ENCODE measurements around the gene PDK4. TPM values are rescaled to one million over a fixed set of nuclear protein-coding genes. Genes with fewer than 3 reads are reported as not detected.

The PDK4 gene
- total and polyA plus RNA-seq, 7 donors, result 174 to 3,046 (median 2,751) TPM

DNA sequence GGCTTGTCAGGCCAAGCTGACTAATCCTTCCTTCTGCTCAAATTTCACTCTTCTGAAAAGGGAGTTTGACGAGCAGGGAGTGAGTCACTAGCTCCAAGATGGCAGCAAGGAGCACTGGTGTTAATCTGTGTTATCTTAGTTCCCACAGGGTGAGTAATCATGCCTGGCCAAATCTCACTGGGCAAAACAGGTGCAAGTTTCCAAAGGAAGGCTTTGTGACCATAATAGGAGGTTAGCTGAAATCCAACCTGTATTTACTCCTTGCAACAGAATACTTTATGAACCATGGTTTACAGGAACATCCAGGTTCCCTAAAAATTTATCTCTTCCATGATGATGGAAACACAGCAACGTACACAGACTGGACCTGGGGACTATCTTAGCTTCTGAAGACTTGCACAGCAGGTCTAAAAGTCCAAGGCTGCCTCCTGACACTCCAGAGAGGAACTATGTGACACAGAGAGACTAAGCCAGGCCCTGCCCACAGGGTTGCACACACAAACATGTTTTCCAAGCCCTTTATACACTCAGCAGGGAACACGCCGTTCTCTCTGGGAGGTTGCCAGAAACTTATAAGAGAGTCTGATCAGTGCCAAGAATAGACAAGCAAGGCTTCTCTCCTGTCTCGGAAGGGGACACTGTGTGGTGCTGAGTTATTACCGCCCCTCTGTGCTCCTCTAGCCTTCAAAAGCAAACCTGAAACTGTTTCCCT lies 46.3 kb downstream of the PDK4 start:
- Histone ChIP-seq H3K9me3 (no peaks in the 10 kb centered on the region), H3K4me1 (peaks cover 58% of the 10 kb centered on the region), H3K27me3 (ENCODE audit: insufficient read depth in 3 of 3, low read length in 2 of 3) (no peaks in the 10 kb centered on the region), H3K36me3 (ENCODE audit: insufficient read depth in 1 of 2, low read depth in 1 of 2) (no peaks in the 10 kb centered on the region), H3K27ac (peak overlapping the region; percentile 97), H3K4me3 (peak overlapping the region; percentile 49)
- intact Hi-C loops (cut with DNase I), result loop anchor here (1.0 to 5.0 kb wide), 3 partner anchors 46 to 132 kb away; partner anchors contain the start of gene PDK4 (in 2 of the 2)
- peak; percentile 92 to 94 (median 93) for ATAC-seq
- TF ChIP-seq, protein P1, sequence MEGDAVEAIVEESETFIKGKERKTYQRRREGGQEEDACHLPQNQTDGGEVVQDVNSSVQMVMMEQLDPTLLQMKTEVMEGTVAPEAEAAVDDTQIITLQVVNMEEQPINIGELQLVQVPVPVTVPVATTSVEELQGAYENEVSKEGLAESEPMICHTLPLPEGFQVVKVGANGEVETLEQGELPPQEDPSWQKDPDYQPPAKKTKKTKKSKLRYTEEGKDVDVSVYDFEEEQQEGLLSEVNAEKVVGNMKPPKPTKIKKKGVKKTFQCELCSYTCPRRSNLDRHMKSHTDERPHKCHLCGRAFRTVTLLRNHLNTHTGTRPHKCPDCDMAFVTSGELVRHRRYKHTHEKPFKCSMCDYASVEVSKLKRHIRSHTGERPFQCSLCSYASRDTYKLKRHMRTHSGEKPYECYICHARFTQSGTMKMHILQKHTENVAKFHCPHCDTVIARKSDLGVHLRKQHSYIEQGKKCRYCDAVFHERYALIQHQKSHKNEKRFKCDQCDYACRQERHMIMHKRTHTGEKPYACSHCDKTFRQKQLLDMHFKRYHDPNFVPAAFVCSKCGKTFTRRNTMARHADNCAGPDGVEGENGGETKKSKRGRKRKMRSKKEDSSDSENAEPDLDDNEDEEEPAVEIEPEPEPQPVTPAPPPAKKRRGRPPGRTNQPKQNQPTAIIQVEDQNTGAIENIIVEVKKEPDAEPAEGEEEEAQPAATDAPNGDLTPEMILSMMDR (IDR thresholded peaks at IDR 0.05), result no peak
- DNase-seq, result peak; percentile 88 to 93
- 1 to 6% (median 3%) methylated on average over 6 of the region's 6 CpGs for WGBS, 3 donors

DNA sequence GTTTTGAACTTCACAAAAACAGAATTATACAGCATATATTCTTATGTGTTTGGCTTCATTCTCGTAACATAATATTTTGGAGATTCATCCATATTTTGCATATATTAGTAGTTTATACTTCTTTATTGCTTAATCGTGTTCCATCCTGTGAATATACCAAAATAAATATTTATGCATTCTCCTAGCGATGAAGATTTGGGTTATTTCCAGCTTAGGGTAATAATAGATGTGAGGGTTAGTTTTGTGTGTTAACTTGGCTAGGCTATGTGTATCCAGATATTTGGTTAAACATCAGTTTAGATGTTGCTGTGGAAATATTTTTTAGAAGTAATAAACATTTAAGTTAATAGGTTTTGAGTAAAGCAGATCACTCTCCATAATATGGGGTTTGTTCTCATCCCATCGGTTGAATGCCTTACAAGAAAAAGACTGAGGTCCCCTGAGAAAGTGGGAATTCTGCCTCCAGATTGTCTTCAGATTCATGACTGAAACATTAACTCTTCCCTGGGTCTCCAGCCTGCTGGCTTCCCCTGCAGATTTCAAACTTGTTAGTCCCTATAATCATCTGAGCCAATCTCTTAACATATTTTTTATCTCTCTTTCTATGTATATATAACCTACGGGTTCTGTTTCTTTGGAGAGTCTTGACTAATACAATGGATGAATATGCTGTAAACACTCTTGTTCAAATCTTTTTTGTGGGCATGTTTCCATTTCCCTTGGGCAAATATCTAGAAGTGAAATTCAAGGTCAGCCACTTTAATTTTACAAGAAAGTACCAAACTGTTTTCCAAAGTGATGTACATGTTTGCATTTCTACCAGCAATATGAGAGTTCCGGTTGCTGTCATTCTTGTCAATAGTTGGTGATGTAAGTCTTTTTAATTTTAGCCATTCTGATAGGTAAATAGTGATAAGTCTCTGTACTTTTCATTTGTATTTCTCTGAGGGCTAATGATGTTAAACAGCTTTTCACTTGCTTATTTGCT lies 48.7 kb downstream of the PDK4 start:
- peak overlapping the region; percentile 97 for H3K27ac ChIP-seq
- WGBS, 3 donors, result 36 to 53% (median 51%) methylated on average over 6 of the region's 6 CpGs
- intact Hi-C loops (cut with DNase I), result loop anchor here (5.0 kb wide), 2 partner anchors 50 to 135 kb away; partner anchors contain the start of gene PDK4 (in 1 of the 2)
- H3K27me3 ChIP-seq (ENCODE audit: insufficient read depth in 3 of 3, low read length in 2 of 3), result no peaks in the 10 kb centered on the region
- no peaks in the 10 kb centered on the region for H3K9me3 ChIP-seq
- TF ChIP-seq, protein P1 (IDR thresholded peaks at IDR 0.05), result no peak
- no peak for DNase-seq
- H3K4me3 ChIP-seq, result peak overlapping the region; percentile 59
- no peaks in the 10 kb centered on the region for H3K36me3 ChIP-seq (ENCODE audit: insufficient read depth in 1 of 2, low read depth in 1 of 2)
- H3K4me1 ChIP-seq, result peaks cover 64% of the 10 kb centered on the region
- no peak for ATAC-seq

GRCh38 chr7:95546647-95547046 lies 49.7 kb downstream of the PDK4 start:
- Histone ChIP-seq H3K4me1 (peaks cover 64% of the 10 kb centered on the region), H3K4me3 (peak overlapping the region; percentile 59), H3K9me3 (no peaks in the 10 kb centered on the region), H3K27me3 (ENCODE audit: insufficient read depth in 3 of 3, low read length in 2 of 3) (no peaks in the 10 kb centered on the region), H3K27ac (peak overlapping the region; percentile 97), H3K36me3 (ENCODE audit: insufficient read depth in 1 of 2, low read depth in 1 of 2) (no peaks in the 10 kb centered on the region)
- 36 to 54% (median 46%) methylated on average over 4 of the region's 4 CpGs for WGBS, 3 donors
- TF ChIP-seq, protein P1 (IDR thresholded peaks at IDR 0.05), result no peak
- intact Hi-C loops (cut with DNase I), result loop anchor here (5.0 kb wide), 2 partner anchors 51 to 136 kb away; partner anchors contain the start of gene PDK4 (in 1 of the 2)
- DNase-seq (no peak), ATAC-seq (no peak)

- DNase-seq (no peak), ATAC-seq (no peak)
- TF ChIP-seq, protein P1 (IDR thresholded peaks at IDR 0.05), result no peak
- Histone ChIP-seq H3K27me3 (ENCODE audit: insufficient read depth in 3 of 3, low read length in 2 of 3) (no peaks in the 10 kb centered on the region), H3K4me1 (peaks cover 57% of the 10 kb centered on the region), H3K9me3 (no peaks in the 10 kb centered on the region), H3K27ac (peak overlapping the region; percentile 97), H3K4me3 (peak overlapping the region; percentile 59), H3K36me3 (ENCODE audit: insufficient read depth in 1 of 2, low read depth in 1 of 2) (no peaks in the 10 kb centered on the region)
- WGBS, 3 donors, result 64 to 76% (median 70%) methylated on average over 1 of the region's 1 CpG
- intact Hi-C loops (cut with DNase I), result loop anchor here (2.0 to 5.0 kb wide), 3 partner anchors 52 to 137 kb away; partner anchors contain the start of gene PDK4 (in 1 of the 2)
Observed at GRCh38 chr7:95545673-95546072, 50.6 kb downstream of the PDK4 start.

Measured in psoas muscle (tissue), 8 donors.